Islet of Langerhans (tissue), 1 donor: ENCODE data around the gene RFLNA.

Source experiments
- FAIRE-seq: peaks from one replicate; lab custom pipeline; 2011; peaks lifted over from hg19 to GRCh38; lab: Jason Lieb, UNC

The RFLNA gene

GRCh38 chr12:124304314-124304790 lies 9.5 kb downstream of the RFLNA start:
- no peak for FAIRE-seq

DNA sequence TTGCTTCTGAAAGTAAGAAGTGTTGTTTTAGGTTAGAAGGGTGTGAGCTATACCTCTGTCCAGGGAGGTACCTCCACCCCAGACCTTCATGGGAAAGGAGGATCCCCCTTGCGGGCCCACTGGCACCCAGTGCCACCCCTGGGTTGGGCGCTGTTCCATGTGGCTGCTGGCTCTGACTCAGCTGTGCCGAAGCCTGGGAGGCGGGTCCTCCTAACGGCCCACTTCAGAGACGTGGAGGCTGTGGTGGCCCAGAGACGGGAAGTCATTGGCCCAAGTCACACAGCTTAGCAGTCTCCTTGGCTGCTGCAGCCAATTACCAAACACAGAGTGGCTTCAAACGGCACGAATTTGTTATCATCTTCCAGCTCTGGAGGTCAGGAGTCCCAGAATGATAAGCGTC lies 10.2 kb downstream of the RFLNA start:
- FAIRE-seq: no peak

DNA sequence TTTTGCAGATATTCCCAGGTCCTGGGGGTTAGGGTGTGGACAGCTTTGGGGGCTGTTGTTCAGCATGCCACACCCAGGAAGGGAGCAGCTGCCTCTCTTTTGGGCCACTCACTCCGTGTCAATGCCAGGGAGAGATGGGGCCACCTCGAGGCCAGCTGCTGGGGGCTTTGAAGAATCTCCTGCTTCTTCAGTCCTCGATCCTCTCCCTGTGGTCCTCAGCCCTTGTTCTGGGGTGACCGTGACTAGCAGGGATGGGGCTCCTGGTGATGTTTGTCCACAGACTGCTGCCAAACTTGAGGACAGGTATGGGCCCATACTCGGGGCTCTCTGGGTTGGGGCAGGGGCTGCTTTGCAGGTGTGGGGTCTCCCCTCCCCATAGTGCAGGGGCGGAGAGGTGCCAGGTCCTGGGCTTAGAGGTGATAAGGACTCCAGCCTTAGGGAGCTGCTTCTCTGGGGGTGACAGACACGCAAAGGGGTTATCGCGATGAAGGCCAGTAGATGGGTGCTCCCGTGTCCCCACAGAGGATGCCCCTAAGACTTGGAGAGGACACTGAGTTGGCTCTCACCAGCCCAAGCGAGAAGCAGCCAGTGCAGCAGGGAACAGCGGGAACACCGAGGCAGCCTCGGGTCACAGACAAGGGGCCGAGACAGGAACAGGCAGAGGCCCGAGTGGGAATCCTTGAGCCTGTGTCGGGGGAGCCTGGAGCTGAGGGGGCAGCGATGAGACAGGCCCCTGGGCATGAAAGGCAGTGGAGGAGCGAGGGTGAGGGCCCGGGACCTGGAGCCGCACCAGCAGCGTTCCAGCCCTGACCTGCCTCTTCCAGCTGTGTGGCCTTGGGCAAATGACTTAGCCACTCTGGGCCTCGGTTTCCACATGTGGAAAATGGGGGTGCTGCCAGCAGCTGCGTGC lies 11.1 kb downstream of the RFLNA start:
- no peak for FAIRE-seq

GRCh38 chr12:124306686-124307555 lies 12.0 kb downstream of the RFLNA start:
- no peak for FAIRE-seq

DNA sequence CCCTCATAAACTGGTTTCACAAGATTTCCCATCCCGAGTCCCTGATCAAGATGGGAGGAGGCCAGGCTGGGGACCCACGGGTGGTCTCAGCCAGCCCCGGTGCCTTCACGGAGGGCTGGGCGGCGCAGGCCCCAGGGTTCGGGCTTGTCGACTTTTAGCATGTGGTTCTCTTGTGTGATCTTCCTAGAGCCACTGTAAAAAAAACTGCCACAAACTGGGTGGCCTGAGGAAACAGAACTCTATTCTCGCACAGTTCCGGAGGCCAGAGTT lies 12.6 kb downstream of the RFLNA start:
- no peak for FAIRE-seq

- FAIRE-seq: no peak
Measured at GRCh38 chr12:124308741-124309140, 13.8 kb downstream of the RFLNA start.

- no peak for FAIRE-seq
Measured at GRCh38 chr12:124309231-124309630, 14.3 kb downstream of the RFLNA start.

DNA sequence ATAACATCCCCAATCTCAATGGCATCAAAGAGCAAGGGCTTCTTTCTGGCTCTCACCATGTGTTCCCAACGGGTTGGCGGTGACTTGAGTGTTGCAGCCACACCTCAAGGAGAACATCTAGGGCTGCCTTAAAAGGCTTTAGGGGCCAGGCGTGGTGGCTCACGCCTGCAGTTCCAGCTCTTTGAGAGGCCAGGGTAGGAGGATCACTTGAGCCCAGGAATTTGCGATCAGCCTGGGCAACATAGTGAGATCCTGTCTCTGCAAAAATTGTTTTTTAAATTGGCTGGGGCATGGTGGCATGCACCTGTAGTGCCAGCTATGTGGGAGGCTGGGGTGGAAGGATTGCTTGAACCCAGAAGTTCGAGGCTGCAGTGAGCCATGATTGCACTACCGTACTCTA lies 14.9 kb downstream of the RFLNA start:
- FAIRE-seq: no peak

- no peak for FAIRE-seq
Measured at GRCh38 chr12:124310178-124310577, 15.3 kb downstream of the RFLNA start.

GRCh38 chr12:124310785-124311184 lies 15.9 kb downstream of the RFLNA start:
- FAIRE-seq: no peak

GRCh38 chr12:124311292-124312109 lies 16.6 kb downstream of the RFLNA start:
- FAIRE-seq: no peak

- FAIRE-seq: no peak
Measured at GRCh38 chr12:124312601-124313000, 17.7 kb downstream of the RFLNA start.

GRCh38 chr12:124314207-124314606 lies 19.3 kb downstream of the RFLNA start:
- FAIRE-seq: no peak

DNA sequence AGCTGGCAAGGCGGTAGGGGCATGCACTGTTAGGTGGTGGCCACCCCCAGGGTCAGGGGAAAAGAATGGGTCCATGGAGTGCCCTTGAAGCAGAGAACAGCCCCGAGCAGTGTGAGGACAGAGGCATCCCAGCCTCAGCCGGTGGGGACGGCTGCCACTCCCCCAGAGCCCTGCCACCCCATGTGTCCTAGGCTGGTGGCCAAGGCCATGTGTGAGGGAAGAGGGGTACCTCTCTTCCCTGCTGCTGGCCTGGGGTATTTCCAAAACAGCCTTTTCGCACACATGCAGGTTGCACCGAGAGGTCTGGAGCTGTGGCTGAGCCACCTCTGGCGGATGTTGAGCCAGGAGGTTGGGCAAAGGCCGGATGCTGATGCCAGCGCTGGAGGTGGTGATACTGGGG lies 19.9 kb downstream of the RFLNA start:
- no peak for FAIRE-seq

- no peak for FAIRE-seq
Measured at GRCh38 chr12:124315372-124316044, 20.6 kb downstream of the RFLNA start.

DNA sequence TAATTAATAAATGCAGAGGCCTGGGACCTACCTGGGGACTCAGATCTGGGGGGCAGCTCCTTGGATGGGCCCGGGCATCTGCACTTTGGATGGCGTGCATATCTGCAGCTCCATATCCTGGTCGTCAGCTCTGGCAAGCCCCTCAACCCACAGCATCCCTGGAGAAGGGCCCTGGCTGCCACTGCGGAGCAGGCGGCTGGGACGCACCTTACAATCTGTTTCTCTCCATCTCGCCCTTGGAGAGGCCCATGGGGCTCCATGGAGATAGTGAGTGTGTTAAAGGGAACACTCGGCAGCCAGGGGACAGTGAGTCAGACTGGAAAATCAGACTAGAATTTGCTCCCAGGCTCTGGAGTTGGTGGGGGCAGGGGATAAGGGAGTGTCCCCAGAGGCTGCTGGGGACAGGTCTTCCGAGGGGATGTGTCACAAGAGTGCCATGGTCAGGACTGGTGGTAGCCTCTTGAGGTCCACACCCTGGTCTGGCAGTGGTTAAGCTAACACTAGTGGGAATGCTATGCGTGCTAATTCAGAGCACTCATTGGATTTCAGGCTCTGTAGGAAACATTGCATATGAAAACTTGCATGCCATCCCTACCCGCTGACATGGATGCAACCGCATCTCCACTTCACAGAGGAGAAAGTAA lies 21.5 kb downstream of the RFLNA start:
- no peak for FAIRE-seq

DNA sequence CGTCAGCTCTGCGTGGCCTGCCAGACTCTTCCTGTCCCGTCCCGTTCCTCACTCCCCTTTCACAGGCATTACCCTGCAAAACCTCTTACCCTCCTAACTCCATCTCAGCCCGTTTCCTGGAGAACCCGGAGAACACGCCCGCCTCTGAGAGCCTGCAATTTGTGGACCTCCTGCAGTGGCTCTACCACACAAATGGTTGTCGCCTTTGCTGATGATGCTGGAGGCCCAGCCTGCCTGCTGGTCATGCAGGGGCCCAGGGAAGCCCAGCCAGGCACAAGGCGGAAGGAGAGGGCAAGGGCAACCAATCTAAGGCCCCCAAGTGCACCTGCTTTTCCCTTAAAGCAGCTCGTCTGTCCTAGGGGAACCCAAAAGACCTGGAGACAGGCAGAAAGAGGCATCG lies 22.5 kb downstream of the RFLNA start:
- FAIRE-seq: no peak

- FAIRE-seq: no peak
Measured at GRCh38 chr12:124318278-124319020, 23.6 kb downstream of the RFLNA start.

DNA sequence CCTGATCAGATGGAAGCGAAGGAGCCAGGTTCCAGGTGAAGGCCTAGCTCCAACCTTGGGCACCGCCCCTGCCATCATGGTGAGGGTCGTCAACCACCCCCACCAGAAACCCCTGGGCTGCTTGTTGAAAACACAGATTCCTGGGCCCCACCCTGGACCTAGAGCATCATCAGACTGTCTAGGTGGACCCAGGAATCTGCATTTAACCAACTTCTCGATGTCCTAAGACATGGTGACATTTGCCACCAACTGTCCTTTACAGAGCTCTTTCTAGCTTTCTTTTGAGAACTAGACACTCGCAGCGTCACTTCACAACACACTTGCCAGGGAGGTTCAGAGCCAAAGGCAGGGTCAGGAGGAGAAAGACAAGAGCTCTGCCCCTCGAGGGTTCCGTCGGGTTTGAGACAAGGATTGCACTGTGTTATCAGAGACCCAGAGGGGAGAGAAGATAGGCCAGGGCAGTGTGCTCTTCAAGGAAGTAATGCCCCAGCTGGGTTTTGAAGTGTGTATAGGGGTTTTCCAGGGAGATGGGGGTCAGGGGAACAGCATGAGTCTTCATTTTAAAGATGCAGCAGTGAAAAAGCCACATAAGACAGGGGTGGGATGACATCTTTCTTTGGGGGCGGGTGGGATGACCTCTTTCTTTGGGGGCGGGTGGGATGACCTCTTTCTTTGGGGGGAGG lies 24.6 kb downstream of the RFLNA start:
- no peak for FAIRE-seq

DNA sequence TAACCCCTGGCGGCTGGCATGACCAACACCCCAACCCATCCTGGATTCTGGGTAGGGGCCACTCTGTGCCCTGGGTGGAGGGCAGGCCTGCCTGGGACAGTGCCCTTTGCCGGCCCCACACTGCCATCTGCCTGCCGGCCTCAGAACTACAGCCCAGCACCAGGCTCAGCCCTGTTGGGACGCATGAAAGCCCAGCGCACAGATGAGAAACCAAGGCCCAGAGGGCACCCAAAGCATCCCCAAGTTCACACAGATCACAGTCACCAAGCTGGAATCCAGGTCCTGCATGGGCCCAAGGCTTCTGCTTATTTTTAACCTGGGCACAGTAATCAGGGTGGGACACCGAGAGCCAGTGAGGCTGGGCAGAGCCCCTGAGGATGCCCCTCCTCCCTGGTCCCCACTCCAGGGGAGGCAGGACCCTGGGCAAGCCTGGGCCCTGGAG lies 26.2 kb downstream of the RFLNA start:
- FAIRE-seq: no peak
